ENCODE data around the gene APAF1. TPM values are rescaled to one million over a fixed set of nuclear protein-coding genes. Genes with fewer than 3 reads are reported as not detected.

The APAF1 gene
- total and polyA plus RNA-seq, 2 donors (not counting 3 experiments of a cell fraction or from before 2014, with no cell fraction given): 7.2 to 35.2 TPM

GRCh38 chr12:98754095-98754494 is 109.0 kb downstream of the APAF1 start:
- H3K27me3 ChIP-seq (ENCODE audit: control insufficient read depth in 2 of 2, insufficient read depth in 2 of 2, low read length in 2 of 2): no peaks in the 10 kb centered on the region
- CTCF ChIA-PET: no interaction called here
- no peak overlapping the region for H3K4me3 ChIP-seq (replicated peaks in 1 of 3; ENCODE audit: insufficient read depth in 1 of 3, low read depth in 1 of 3, low read length in 3 of 3)
- H4K20me1 ChIP-seq (replicated peaks; ENCODE audit: control insufficient read depth, extremely low read depth, insufficient read depth, low read length): no peaks in the 10 kb centered on the region
- no peak overlapping the region for H3K4me2 ChIP-seq (ENCODE audit: insufficient read depth, low read length)
- no peak overlapping the region for H2AFZ ChIP-seq (ENCODE audit: low read depth, low read length)
- dilution Hi-C loops (cut with MboI; ENCODE audit: extremely low pct_ligation_motif_present, low sequenced_read_pairs) (no loop called here), intact Hi-C loops (cut with micrococcal nuclease) (no loop called here)
- H3K36me3 ChIP-seq (ENCODE audit: control insufficient read depth in 2 of 2, extremely low read depth in 1 of 2, insufficient read depth in 2 of 2, low read length in 2 of 2): no peaks in the 10 kb centered on the region
- H3K4me1 ChIP-seq (ENCODE audit: control insufficient read depth, extremely low read depth, insufficient read depth, low read length): no peaks in the 10 kb centered on the region
- POLR2A ChIA-PET: no interaction called here
- DNase-seq (ENCODE audit: low read depth, low spot score) (no peak), FAIRE-seq (no peak)
- H3K27ac ChIP-seq (ENCODE audit: insufficient read depth, low read depth, low read length): no peak overlapping the region
- no peaks in the 10 kb centered on the region for H3K9me1 ChIP-seq (replicated peaks; ENCODE audit: control insufficient read depth, extremely low read depth, insufficient read depth, low read length)
- H3K9ac ChIP-seq (replicated peaks; ENCODE audit: extremely low read depth, insufficient read depth, low read length): no peak overlapping the region
- H3K79me2 ChIP-seq (ENCODE audit: control insufficient read depth, insufficient read depth, low read length): no peaks in the 10 kb centered on the region
- TF ChIP-seq FOS (IDR thresholded peaks at IDR 0.05; ENCODE audit: borderline replicate concordance, insufficient read depth, low read length): no peak
- TF ChIP-seq POLR2A (IDR thresholded peaks at IDR 0.05; ENCODE audit: low read depth, low read length): no peak
- no peak for TF ChIP-seq EZH2 (IDR thresholded peaks at IDR 0.05; ENCODE audit: borderline replicate concordance, low read depth, low read length, severe bottlenecking)
- TF ChIP-seq, protein P1, sequence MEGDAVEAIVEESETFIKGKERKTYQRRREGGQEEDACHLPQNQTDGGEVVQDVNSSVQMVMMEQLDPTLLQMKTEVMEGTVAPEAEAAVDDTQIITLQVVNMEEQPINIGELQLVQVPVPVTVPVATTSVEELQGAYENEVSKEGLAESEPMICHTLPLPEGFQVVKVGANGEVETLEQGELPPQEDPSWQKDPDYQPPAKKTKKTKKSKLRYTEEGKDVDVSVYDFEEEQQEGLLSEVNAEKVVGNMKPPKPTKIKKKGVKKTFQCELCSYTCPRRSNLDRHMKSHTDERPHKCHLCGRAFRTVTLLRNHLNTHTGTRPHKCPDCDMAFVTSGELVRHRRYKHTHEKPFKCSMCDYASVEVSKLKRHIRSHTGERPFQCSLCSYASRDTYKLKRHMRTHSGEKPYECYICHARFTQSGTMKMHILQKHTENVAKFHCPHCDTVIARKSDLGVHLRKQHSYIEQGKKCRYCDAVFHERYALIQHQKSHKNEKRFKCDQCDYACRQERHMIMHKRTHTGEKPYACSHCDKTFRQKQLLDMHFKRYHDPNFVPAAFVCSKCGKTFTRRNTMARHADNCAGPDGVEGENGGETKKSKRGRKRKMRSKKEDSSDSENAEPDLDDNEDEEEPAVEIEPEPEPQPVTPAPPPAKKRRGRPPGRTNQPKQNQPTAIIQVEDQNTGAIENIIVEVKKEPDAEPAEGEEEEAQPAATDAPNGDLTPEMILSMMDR (IDR thresholded peaks at IDR 0.05; ENCODE audit: extremely low read depth in 1 of 2, insufficient read depth in 1 of 2, low read depth in 1 of 2, low read length in 2 of 2): no peak
- TF ChIP-seq JUN (IDR thresholded peaks at IDR 0.05; ENCODE audit: borderline replicate concordance, insufficient read depth, insufficient read length, low read depth): no peak
- no peak for TF ChIP-seq MAX (IDR thresholded peaks at IDR 0.05; ENCODE audit: insufficient read depth, insufficient read length)
- TF ChIP-seq POLR2AphosphoS5 (IDR thresholded peaks at IDR 0.05; ENCODE audit: insufficient read depth, low read depth, low read length): no peak
- TF ChIP-seq GATA2 (IDR thresholded peaks at IDR 0.05; ENCODE audit: insufficient read depth, insufficient read length, low read depth, low read length): no peak
- TF ChIP-seq MYC (IDR thresholded peaks at IDR 0.05; ENCODE audit: low read depth, low read length): no peak
- no TSS peak for BruUV-seq (replicated peaks)
- no peaks in the 10 kb centered on the region for H3K9me3 ChIP-seq (replicated peaks; ENCODE audit: control insufficient read depth, insufficient read depth, low read length)
